Astrocyte of the spinal cord (primary cell): ENCODE results near the gene ELFN1.

Experiments used
- DNase-seq: peaks from one replicate; pipeline ENCODE4 v3.0.0; 2011; ENCODE audit warnings: low read depth, low spot score
- H3K4me3 ChIP-seq: 2 replicates; pipeline ENCODE4 v1.5.1; 2011; ENCODE audit warnings: low read depth, mild to moderate bottlenecking, low read length, moderate library complexity
- CTCF ChIP-seq: IDR thresholded peaks from 2 replicates; pipeline ENCODE4 v1.5.1; 2012; ENCODE audit warnings: low read depth, mild to moderate bottlenecking, low read length, inconsistent platforms
- in situ Hi-C: cut with HindIII; loops from 2 replicates; pipeline ENCODE4 v1.10.0; 2017; ENCODE audit warnings: low sequenced_read_pairs

The ELFN1 gene

DNA sequence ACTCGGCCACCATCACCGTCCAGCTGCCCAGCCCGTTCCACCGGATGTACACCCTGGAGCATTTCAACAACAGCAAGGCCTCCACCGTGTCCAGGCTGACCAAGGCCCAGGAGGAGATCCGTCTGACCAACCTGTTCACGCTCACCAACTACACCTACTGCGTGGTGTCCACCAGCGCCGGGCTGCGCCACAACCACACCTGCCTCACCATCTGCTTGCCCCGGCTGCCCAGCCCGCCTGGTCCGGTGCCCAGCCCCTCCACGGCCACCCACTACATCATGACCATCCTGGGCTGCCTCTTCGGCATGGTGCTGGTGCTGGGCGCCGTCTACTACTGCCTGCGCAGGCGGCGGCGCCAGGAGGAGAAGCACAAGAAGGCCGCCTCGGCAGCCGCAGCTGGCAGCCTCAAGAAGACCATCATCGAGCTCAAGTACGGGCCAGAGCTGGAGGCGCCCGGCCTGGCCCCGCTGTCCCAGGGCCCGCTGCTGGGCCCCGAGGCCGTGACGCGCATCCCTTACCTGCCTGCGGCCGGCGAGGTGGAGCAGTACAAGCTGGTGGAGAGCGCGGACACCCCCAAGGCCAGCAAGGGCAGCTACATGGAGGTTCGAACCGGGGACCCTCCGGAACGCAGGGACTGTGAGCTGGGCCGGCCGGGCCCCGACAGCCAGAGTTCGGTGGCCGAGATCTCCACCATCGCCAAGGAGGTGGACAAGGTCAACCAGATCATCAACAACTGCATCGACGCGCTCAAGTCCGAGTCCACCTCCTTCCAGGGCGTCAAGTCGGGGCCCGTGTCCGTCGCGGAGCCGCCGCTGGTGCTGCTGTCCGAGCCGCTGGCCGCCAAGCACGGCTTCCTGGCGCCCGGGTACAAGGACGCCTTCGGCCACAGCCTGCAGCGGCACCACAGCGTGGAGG lies 75.8 kb downstream of the ELFN1 start:
- no peak overlapping the region for H3K4me3 ChIP-seq
- in situ Hi-C loops, result no loop called here
- no peak for TF ChIP-seq CTCF
- DNase-seq, result no peak

- no peak for DNase-seq
- no peak overlapping the region for H3K4me3 ChIP-seq
- in situ Hi-C loops, result no loop called here
- TF ChIP-seq CTCF, result no peak
These were observed 76.5 kb downstream of the ELFN1 start for GRCh38 chr7:1746491-1746975.

DNA sequence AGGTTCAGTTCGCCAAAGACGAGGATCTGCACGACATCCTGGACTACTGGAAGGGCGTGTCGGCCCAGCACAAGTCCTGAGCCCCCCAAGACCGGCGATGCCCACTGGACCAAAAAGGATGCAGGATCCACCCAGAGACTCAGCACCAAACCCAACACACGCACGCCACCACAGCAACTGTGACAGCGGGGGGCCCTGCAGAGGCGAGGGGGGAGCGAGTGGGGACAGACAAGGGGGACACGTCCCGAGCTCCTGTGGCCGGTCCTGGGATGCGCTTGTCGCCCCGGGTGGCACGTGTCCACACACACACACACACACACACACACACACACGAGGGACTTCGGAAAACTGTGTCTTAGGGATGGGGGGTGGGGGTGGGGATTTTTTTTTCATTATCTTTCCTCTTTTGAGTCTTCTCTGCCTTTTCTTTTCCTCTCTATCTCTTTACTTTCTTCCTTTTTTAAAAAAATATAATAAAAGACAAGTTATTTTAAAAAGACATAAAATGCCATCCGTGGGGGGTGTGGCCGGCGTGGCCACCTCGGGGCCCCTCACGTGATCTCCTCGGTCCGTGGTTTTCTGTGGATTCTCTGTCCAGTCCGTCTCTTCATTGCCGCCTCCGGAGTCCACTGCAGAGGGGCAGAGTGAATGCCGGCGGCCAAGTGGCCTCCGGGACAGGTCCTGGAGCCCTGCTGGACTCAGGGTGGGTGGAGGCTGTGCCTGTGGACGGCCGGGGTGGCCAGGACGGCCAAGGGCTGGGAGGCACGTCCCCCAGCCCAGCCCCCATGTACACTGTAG lies 77.1 kb downstream of the ELFN1 start:
- DNase-seq, result no peak
- TF ChIP-seq CTCF, result no peak
- in situ Hi-C loops, result no loop called here
- no peak overlapping the region for H3K4me3 ChIP-seq

DNA sequence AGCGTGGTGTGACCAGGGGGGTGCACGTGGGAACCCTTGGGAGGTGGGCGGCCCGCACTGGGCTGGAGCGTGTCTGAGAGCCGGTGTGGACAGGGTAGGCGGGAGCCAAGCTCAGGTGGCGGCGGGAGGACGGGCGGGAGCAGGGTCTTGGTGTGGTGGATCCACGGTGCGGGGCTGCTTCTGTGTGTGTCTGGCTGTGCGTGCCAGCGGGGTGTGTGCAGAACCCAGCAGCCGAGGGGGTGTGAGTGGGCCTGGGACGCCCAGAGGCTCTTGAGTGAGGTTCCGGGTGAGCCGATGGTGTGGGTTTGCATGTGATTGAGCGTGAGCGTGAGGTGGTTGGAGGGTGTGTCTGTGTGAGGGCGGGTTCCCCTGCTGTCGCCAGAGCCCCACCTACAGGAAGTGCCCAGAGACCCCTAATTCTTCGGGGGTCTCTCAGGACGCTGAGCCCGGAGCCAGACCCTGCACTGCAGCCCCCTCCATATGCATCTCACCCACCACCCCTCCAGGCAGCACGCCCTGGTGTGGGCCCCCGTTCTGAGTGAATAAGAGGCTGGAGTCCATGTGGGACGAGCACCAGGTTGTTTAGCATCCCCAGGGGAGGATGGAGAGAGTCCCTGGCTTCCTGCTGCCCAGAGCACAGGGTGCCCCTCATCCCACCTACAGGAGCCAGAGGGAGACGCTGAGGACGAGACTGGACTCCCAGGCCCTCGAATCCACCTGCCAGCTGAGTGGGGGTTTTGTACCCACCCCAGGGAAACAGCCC lies 78.2 kb downstream of the ELFN1 start:
- TF ChIP-seq CTCF, result no peak
- in situ Hi-C loops, result no loop called here
- no peak overlapping the region for H3K4me3 ChIP-seq
- DNase-seq, result no peak

- no peak for TF ChIP-seq CTCF
- DNase-seq, result no peak
- in situ Hi-C loops, result no loop called here
- H3K4me3 ChIP-seq, result no peak overlapping the region
These were observed 78.7 kb downstream of the ELFN1 start for GRCh38 chr7:1748839-1749173.

DNA sequence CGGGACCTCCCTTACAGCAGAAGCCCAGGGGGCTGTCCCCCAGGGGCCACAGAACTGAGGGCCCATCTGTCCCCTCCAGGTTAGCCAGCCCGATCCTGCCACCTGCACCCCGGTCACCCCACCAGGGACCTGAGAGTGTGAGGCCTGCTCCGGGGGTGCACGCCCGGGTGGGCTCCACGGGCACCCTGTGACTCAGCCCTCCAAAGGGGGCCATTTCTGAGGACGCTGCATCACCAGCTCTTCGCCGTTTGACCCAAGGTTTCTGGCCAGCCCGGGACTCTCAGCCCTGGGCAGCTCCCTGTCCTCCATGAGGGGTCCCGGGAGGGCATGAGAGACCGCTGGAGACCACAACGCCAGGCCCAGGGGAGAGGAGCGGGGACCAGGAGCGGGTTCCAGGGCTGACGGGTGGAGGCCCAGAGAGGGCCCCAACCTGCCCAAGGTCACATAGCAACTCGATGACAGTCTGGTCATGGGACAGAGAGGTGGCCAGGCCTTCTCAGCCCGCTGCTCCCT lies 79.3 kb downstream of the ELFN1 start:
- no peak for DNase-seq
- no peak for TF ChIP-seq CTCF
- in situ Hi-C loops, result no loop called here

More for the DNA sequence above, 79.3 kb downstream of the ELFN1 start:
- H3K4me3 ChIP-seq, result no peak overlapping the region
